ENCODE measurements around the gene OR1I1.

The OR1I1 gene

GRCh38 chr19:15048128-15048527 lies 33.9 kb upstream of the OR1I1 start:
- TF ChIP-seq YY1 (IDR thresholded peaks at IDR 0.05; ENCODE audit: low read depth) (no peak), CEBPB (IDR thresholded peaks at IDR 0.05) (no peak), CREB1 (IDR thresholded peaks at IDR 0.05; ENCODE audit: low read depth) (no peak), EP300 (IDR thresholded peaks at IDR 0.05; ENCODE audit: borderline replicate concordance) (no peak), TAF1 (IDR thresholded peaks at IDR 0.05; ENCODE audit: low read depth) (no peak), ZBTB7A (IDR thresholded peaks at IDR 0.05; ENCODE audit: low read depth) (no peak), EGR1 (IDR thresholded peaks at IDR 0.05) (no peak), NFIC (IDR thresholded peaks at IDR 0.05) (no peak), TCF12 (IDR thresholded peaks at IDR 0.05; ENCODE audit: low read depth) (no peak), REST (IDR thresholded peaks at IDR 0.05; ENCODE audit: low read depth) (no peak), MAX (IDR thresholded peaks at IDR 0.05) (no peak), USF1 (IDR thresholded peaks at IDR 0.05) (no peak)

- TF ChIP-seq USF1 (IDR thresholded peaks at IDR 0.05): no peak
- TF ChIP-seq TEAD4 (IDR thresholded peaks at IDR 0.05): no peak
- no peak for TF ChIP-seq TAF1 (IDR thresholded peaks at IDR 0.05; ENCODE audit: low read depth)
- no peak for TF ChIP-seq NFIC (IDR thresholded peaks at IDR 0.05)
- TF ChIP-seq EGR1 (IDR thresholded peaks at IDR 0.05): no peak
- no peak for TF ChIP-seq FOXM1 (IDR thresholded peaks at IDR 0.05; ENCODE audit: borderline replicate concordance, low read depth)
- no peak for TF ChIP-seq YY1 (IDR thresholded peaks at IDR 0.05; ENCODE audit: low read depth)
- TF ChIP-seq EP300 (IDR thresholded peaks at IDR 0.05; ENCODE audit: borderline replicate concordance): no peak
- TF ChIP-seq CREB1 (IDR thresholded peaks at IDR 0.05; ENCODE audit: low read depth): no peak
- TF ChIP-seq CEBPB (IDR thresholded peaks at IDR 0.05): no peak
These were observed 33.0 kb upstream of the OR1I1 start, which contains the start of gene CASP14 for GRCh38 chr19:15048885-15049541. CASP14 (plus strand) TSS chr19:15049480; CDS start chr19:15052252, 2,772 bp downstream.

GRCh38 chr19:15050639-15051038 lies 31.4 kb upstream of the OR1I1 start:
- TF ChIP-seq EP300 (IDR thresholded peaks at IDR 0.05; ENCODE audit: borderline replicate concordance) (no peak), REST (IDR thresholded peaks at IDR 0.05; ENCODE audit: low read depth) (no peak), EGR1 (IDR thresholded peaks at IDR 0.05) (no peak), NFIC (IDR thresholded peaks at IDR 0.05) (no peak), FOXM1 (IDR thresholded peaks at IDR 0.05; ENCODE audit: borderline replicate concordance, low read depth) (no peak), CEBPB (IDR thresholded peaks at IDR 0.05) (no peak), TEAD4 (IDR thresholded peaks at IDR 0.05) (no peak), RAD21 (IDR thresholded peaks at IDR 0.05; ENCODE audit: low read depth) (no peak), ZBTB7A (IDR thresholded peaks at IDR 0.05; ENCODE audit: low read depth) (no peak), YY1 (IDR thresholded peaks at IDR 0.05; ENCODE audit: low read depth) (no peak), TCF12 (IDR thresholded peaks at IDR 0.05; ENCODE audit: low read depth) (no peak)

GRCh38 chr19:15062036-15062435 lies 20.0 kb upstream of the OR1I1 start:
- TF ChIP-seq ZBTB7A (IDR thresholded peaks at IDR 0.05; ENCODE audit: low read depth) (no peak), TEAD4 (IDR thresholded peaks at IDR 0.05) (no peak), NFIC (IDR thresholded peaks at IDR 0.05) (no peak), FOXM1 (IDR thresholded peaks at IDR 0.05; ENCODE audit: borderline replicate concordance, low read depth) (no peak), CREB1 (IDR thresholded peaks at IDR 0.05; ENCODE audit: low read depth) (no peak), EGR1 (IDR thresholded peaks at IDR 0.05) (no peak), MAX (IDR thresholded peaks at IDR 0.05) (no peak), TCF12 (IDR thresholded peaks at IDR 0.05; ENCODE audit: low read depth) (no peak), RAD21 (IDR thresholded peaks at IDR 0.05; ENCODE audit: low read depth) (no peak), TAF1 (IDR thresholded peaks at IDR 0.05; ENCODE audit: low read depth) (no peak), CEBPB (IDR thresholded peaks at IDR 0.05) (no peak), EP300 (IDR thresholded peaks at IDR 0.05; ENCODE audit: borderline replicate concordance) (no peak), REST (IDR thresholded peaks at IDR 0.05; ENCODE audit: low read depth) (no peak), YY1 (IDR thresholded peaks at IDR 0.05; ENCODE audit: low read depth) (no peak)

Measured in Ishikawa (cell line).